ENCODE measurements around the gene C4orf51.

C4orf51 gene

DNA sequence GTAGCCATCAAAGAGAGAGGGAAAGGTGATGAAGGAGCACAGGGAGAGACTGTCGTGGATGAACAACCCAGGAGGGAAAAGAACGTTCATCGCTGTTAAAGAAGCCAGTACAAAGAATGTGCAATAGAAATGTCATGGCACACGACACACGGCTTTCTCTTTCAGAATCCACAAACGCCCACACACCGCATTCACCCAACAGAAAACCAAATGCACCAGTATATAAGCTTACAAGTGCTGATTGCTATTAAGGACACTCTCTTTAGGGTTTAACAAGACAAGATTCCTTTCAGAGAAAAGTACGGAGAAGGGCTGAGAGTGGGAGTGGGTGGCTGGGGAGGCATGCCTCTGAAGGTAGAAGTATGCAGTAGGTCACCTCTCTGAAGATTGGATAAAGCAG, 80.2 kb downstream of the C4orf51 start:
- DNase-seq: no peak

DNA sequence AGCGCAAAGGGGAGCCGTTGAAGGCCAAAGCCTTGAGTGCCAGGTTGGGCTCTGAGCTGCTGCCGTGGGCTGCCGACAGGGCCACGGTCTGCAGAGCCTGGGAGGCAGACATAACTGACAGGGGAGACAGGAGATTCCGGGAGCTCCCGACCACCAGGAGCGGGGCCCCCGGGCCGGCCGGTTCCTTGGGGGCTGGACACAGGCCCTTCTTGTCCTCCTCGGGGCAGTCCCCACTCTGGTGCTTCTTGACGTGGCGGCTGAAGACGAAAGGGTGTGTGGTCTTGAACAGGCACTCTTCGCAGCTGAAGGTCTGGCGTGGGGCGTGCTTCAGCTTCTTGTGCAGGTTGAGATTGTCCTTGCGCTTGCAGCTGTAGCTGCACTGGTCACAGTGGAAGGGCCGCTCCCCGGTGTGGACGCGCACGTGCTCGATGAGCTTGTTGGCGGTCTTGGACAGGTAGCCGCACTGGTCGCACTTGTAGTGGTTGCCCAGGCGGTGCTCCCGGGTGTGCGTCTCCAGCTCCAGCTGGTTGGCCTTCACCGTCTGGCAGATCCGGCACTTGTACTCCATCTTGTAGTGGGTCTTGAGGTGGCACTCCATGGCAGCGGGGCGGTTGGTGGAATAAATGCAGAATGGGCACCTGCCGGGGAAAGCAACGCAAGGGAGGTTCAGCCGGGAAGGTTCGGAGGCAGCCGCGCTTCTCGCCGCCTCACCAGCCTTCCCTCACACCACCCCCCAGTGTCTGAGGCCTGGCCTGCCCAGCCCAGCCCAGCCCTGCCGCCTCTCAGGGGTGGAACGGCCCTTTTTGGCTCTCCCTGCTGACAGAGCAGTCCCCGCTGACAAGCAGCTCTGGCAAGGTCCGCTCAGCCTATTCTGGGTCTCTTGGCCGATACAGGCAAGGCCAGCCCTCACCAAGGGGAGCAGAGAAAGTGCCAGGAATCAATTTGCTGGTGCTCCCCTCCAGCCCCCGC, 81.3 kb downstream of the C4orf51 start:
- no peak for DNase-seq

DNA sequence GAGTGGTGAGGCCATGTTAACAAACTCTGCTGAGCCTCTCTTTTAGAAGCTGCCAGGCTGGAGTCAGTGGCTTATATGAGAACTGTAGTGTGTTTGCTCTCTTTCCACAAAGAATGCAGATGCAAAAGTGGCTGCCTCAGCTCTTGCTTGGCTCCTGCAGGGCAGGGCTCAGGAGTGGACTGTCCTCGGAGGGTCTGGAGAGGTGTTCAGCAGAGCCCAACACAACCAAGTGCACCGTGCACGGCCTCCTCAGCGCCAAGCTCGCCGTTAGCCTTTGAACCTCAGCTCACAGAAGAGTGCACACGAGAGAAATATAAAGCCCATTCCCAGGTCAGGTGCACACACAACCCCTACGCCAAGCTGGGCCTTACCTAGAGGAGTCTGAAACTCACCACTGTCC, 82.8 kb downstream of the C4orf51 start:
- DNase-seq: no peak

DNA sequence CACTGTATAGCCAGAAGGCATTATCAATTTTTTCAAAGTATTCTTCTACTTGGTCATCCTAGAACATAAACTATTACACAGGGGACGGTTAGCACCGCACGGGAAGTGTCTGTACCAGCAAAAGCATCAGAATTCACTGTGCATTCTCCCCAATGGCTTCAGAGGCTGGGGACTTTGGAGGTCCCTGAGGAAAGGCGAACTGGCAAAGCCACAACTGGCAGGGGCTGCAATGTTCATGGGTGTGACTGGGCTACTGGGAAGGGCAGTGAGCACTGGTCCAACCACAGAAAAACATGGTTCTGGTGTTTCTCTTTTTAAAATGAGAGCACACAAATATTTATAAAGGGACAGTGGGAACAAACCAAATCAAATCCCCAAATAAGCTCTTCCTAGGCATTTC, 83.5 kb downstream of the C4orf51 start:
- DNase-seq: no peak

DNA sequence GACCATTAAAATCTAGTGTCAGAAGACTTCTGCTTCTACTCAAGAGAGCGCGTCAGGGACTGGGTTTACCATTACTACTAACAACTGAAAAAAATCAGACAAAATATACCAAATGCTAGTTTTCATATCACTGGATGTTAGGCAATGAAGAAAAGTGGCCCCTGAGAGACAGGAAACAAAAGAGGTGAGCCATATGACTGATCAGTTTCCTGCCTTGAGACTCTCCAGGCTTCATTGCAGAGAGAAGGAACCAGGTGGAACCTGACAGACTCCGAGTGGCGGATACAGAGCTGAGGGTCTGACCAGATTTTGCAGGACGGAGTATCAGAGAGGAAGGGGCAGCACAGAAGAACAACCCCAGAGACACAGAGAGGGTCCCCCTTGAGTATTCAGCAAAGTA, 86.3 kb downstream of the C4orf51 start:
- no peak for DNase-seq

DNA sequence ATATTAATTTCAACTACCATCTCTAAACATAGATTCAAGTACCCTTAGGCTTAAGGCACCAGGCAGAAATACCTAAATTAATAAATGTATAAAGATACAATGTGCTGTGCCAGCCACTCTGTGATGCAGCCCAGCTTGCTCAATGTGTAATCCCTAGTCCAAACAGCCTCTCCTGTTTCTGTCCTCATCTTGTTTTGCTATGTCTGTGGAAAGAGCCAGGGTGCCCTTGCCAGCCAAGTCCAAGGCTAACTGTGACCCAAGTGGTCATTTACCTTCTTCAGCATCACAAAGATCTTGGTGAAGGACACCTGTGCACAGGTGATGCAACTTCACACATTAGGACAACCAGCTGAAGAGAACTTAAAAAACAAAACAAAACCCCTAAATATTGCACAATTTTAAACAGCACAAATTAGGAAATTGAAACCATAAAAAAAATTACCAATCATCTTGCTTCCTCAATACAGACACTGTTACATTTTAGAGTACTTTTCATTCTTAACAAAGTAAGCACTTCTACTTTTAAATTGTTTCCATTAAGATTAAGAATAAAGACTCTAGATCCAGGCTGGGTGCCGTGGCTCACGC, 89.6 kb downstream of the C4orf51 start:
- DNase-seq: no peak

DNA sequence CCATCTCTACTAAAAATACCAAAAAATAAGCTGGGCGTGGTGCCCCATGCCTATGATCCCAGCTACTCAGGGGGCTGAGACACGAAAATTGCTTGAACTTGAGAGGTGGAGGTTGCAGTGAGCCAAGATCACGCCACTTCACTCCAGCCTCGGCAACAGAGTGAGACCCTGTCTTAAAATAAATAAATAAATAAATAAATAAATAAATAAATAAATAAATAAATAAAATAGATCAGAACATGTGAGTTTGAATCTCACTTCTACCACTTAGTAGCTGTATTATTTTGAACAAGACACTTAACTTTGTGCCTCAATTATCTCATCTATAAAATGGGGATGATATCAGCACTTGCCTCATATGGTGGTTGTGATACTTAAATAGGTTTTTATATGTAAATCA, 90.2 kb downstream of the C4orf51 start:
- no peak for DNase-seq

DNA sequence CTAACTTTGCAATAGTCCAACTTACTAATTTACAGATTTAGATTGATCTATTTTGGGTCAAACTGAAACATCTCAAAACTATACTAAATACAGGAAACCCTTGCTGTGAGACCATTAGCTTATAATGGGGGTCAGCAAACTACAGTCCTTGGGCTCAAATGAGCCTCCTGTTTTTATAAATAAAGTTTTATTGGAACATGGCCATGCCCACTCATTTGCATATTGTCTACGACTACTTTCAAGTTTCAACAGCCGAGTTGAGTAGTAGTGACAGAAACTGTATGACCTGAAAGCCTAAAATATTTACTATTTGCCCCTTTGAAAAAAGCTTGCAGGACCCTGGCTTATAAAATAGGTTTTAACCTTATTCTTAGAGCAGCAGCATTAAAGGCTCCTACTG, 92.4 kb downstream of the C4orf51 start:
- DNase-seq: no peak

DNA sequence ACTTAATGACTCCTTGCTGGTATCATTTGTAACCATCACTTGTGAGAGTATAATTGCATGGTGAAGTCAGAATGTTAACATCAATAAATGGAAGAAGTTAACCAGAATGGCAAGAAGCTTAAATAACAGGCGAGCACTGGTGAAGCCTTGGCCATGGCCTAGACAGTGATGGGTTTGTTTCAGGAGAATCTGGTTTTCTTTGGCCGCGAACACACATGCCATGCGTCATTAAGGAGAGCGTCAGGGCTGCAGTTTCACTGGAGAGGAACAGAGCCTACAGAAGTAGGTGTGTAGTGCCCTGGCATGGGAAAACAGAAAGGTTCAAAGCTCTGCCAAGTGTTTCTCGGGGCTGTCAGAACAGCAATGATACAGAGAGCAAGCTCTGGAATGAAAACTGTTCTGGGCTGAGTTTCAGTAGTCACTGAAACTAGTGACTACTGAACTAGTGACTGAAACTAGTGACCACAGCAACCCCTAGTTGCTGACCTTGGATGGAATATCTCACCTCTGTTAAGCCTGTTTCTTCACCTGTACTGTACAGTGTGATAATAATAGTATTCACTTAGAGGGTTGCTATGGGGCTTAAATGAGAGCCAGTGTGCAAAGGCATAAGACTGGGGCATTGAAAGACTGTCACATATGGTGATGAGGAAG, 93.8 kb downstream of the C4orf51 start:
- no peak for DNase-seq

DNA sequence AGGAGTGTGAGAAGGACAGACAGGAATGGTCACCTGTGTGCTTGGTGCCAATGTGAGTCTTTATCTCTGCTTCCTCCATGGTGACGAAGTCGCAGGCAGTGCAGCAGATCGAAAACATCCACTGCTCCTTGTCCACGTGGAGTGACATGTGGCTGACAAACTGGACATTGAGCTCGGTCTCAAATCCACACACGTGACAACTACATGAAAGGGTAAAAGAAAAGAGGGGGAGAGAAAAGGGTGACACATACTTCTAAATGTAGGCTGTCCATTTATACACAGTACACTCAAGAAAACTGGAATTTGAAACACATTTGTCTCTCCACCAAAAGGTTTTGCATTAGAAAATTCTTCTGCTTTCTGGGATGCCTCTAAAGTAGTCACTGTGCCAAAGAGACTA, 94.5 kb downstream of the C4orf51 start:
- no peak for DNase-seq

DNA sequence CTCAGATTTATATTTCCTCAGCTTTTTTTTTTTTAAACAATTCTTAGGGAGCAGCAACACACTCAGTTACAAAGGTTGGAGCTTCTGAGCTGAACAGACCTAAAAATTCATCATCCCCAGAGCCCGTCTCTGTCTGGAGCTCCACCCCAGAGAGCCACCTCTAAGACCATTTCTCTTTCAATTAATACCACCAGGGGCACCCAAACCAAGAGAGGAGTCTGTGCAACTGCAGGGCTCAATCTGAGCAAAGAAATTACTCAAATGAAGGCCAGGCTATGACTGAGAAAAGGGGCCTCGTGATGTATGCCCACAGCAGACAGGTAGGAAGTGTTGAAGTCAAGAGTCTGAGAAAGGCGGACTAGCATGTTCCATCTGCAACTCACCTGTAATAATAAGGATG, 95.5 kb downstream of the C4orf51 start:
- no peak for DNase-seq

DNA sequence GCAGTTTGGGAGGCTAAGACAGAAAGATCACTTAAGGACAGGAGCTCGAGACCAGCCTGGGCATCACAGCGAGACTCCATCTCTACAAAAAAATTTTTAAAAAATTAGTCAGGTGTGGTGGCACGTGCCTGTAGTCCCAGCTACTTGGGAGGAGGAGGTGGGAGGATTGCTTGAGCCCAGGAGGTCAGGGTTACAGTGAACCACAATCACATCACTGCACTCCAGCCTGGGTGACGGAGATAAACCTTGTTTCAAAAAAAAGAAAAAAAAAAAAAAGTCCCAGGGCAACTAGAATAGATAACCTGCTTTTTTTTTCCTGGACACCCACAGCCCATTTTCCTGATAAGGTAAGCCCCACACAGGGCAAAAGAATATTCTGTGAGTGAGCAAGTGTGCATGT, 96.3 kb downstream of the C4orf51 start:
- DNase-seq: no peak

DNA sequence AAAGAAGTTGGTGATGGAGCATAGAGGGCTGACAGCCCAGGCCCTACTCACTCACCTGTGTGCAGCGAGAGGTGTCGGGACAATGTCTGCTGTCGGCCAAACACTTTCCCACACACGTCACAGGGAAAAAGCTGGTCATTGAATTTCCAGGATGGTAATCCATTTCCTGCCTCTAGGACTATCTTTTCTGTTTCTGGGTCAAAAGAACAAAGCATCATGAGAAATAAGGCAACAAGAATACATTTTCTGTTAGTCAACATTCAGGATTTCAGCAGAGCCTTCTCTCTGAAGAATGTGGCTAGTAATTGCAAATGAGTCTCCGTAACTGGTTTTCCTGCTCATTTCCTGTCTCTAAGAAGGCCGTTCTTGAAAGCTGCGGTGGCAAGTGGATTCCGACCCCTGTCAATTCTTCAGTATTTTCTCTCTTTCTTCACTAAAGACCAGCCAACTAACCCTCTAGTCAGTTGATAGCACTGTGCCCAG, 99.4 kb downstream of the C4orf51 start:
- DNase-seq: no peak

DNA sequence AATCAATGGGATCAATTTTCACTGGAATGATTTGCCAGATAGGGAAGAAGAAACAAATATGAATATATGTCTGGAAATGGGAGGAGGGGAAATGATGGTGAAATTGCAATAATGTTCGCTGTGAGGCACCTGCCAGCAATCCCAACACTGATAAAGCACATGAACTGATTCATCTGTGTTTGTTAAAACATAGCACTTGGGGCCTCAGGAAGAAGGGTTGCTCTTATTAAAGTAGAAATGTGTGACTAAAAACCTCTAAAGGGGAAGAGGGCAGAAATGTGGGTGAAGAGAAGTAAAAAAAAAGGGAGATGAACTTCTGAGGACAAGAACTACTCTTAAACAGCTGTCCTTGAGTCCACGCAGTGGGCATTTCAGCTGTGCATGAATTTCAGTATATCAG, 101.4 kb downstream of the C4orf51 start:
- DNase-seq: no peak
